GM19397 (cell line): ENCODE measurements around the gene CACNB4.
"Not testable (repeated sequence)": the region's sequence is repeated elsewhere in the genome, so short reads cannot be mapped to it uniquely, and the experiment has no call there.

Experiments used
- ATAC-seq: cut with Tn5 transposase; IDR thresholded peaks from one replicate; pipeline ENCODE4 v1.9.1; 2021; ENCODE audit warnings: mild to moderate bottlenecking, moderate library complexity; ENCODE audit not compliant: unreplicated experiment

The CACNB4 gene

GRCh38 chr2:152055366-152056108 is 43.3 kb downstream of the CACNB4 start:
- ATAC-seq: peak; percentile 42

- ATAC-seq: no peak
Measured at GRCh38 chr2:152054593-152054992, 44.3 kb downstream of the CACNB4 start.

- ATAC-seq: no peak
Measured at GRCh38 chr2:152051436-152051835, 47.4 kb downstream of the CACNB4 start.

GRCh38 chr2:152050915-152051314 is 47.9 kb downstream of the CACNB4 start:
- ATAC-seq: no peak

GRCh38 chr2:152050341-152050740 is 48.5 kb downstream of the CACNB4 start:
- no peak for ATAC-seq

GRCh38 chr2:152049541-152049940 is 49.3 kb downstream of the CACNB4 start:
- no peak for ATAC-seq

GRCh38 chr2:152047824-152048471 is 50.9 kb downstream of the CACNB4 start:
- no peak for ATAC-seq

- peak; percentile 58 for ATAC-seq
Measured at GRCh38 chr2:152046940-152047339, 51.9 kb downstream of the CACNB4 start.

GRCh38 chr2:152042636-152043615 is 55.9 kb downstream of the CACNB4 start:
- ATAC-seq: no peak

- no peak for ATAC-seq
Measured at GRCh38 chr2:152038441-152038958, 60.3 kb downstream of the CACNB4 start.

- ATAC-seq: no peak
Measured at GRCh38 chr2:152037743-152038435, 61.0 kb downstream of the CACNB4 start.

- ATAC-seq: peak; percentile 83
Measured at GRCh38 chr2:152036611-152037469, 62.0 kb downstream of the CACNB4 start.

- ATAC-seq: no peak
Measured at GRCh38 chr2:152034257-152034801, 64.5 kb downstream of the CACNB4 start.

GRCh38 chr2:152033011-152033925 is 65.6 kb downstream of the CACNB4 start:
- ATAC-seq: no peak

- ATAC-seq: no peak
Measured at GRCh38 chr2:152031747-152032306, 67.0 kb downstream of the CACNB4 start.

- ATAC-seq: not testable (repeated sequence)
Measured at GRCh38 chr2:152030596-152031328, 68.1 kb downstream of the CACNB4 start.

- no peak for ATAC-seq
Measured at GRCh38 chr2:152028182-152028862, 70.5 kb downstream of the CACNB4 start.
